Caco-2 (cell line): ENCODE measurements around the gene CD244. TPM values are rescaled to one million over a fixed set of nuclear protein-coding genes. Genes with fewer than 3 reads are reported as not detected.
A peak's percentile ranks its signal among the peaks of the same experiment; 100 is the strongest.

Experiments used
- BruUV-seq: library from RNA; stranded (reverse); fragments of 400-500 nt; replicated peaks from 2 replicates; lab custom pipeline; 2021; lab: Mats Ljungman, UMichigan
- CTCF ChIA-PET: fragments of 300-600 bp; sonication (Branson Sonifier 250); formaldehyde crosslinking; loops from one replicate; lab custom pipeline; 2022; ENCODE audit warnings: antibody characterized with exemption; lab: Charles Lee
- POLR2A ChIA-PET: fragments of 300-600 bp; sonication (Branson Sonifier 250); formaldehyde crosslinking; loops from one replicate; lab custom pipeline; 2022; ENCODE audit warnings: antibody characterized with exemption; lab: Charles Lee
- DNase-seq, 2 experiments: peaks; one replicate each; pipeline versions ENCODE4 v3.0.0 to v3.0.0-alpha.2; 2020 to 2022
- H3K27me3 ChIP-seq: replicated peaks from 2 replicates; pipeline ENCODE4 v1.6.0; 2011; ENCODE audit warnings: low read length; ENCODE audit not compliant: control insufficient read depth, insufficient read depth
- H3K36me3 ChIP-seq: 2 replicates; pipeline ENCODE4 v1.5.1; 2011; ENCODE audit warnings: low read length; ENCODE audit not compliant: control insufficient read depth, insufficient read depth
- H3K4me1 ChIP-seq: fragments of 250-450 bp; sonication (Bioruptor Pico); 2 replicates; pipeline ENCODE4 v1.5.1; 2020; ENCODE audit warnings: mild to moderate bottlenecking
- H3K4me3 ChIP-seq: 2 replicates; pipeline ENCODE4 v1.5.1; 2011; ENCODE audit warnings: low read depth, mild to moderate bottlenecking, control low read depth, low read length
- H3K9me3 ChIP-seq: fragments of 250-450 bp; sonication (Bioruptor Pico); 2 replicates; pipeline ENCODE4 v1.5.1; 2020; ENCODE audit warnings: mild to moderate bottlenecking, moderate library complexity
- H3K27ac Mint-ChIP-seq: one replicate; pipeline ENCODE4 v1.8.0; 2022; ENCODE audit warnings: mixed read lengths; ENCODE audit not compliant: unreplicated experiment
- H3K27me3 Mint-ChIP-seq: one replicate; pipeline ENCODE4 v1.8.0; 2022; ENCODE audit warnings: mixed read lengths; ENCODE audit not compliant: insufficient read depth, unreplicated experiment
- H3K36me3 Mint-ChIP-seq: one replicate; pipeline ENCODE4 v1.8.0; 2022; ENCODE audit warnings: mild to moderate bottlenecking, mixed read lengths; ENCODE audit not compliant: insufficient read depth, unreplicated experiment
- H3K4me1 Mint-ChIP-seq: one replicate; pipeline ENCODE4 v1.8.0; 2022; ENCODE audit warnings: low read depth, mixed read lengths; ENCODE audit not compliant: unreplicated experiment
- H3K4me3 Mint-ChIP-seq: one replicate; pipeline ENCODE4 v1.8.0; 2022; ENCODE audit warnings: mild to moderate bottlenecking, moderate library complexity, mixed read lengths; ENCODE audit not compliant: unreplicated experiment
- H3K9me3 Mint-ChIP-seq: one replicate; pipeline ENCODE4 v1.8.0; 2022; ENCODE audit warnings: mixed read lengths; ENCODE audit not compliant: unreplicated experiment
- CTCF ChIP-seq, 2 experiments: fragments of 200-600 bp in 1 of 2; IDR thresholded peaks; 1 replicate in 1 of 2; 2 replicates in 1 of 2; pipeline versions ENCODE4 v1.5.1 to v1.8.0; 2011 to 2022; ENCODE audit warnings: antibody characterized with exemption in 1 of 2, control low read depth in 1 of 2, inconsistent platforms in 1 of 2, low read depth in 1 of 2, low read length in 1 of 2, mild to moderate bottlenecking in 1 of 2, moderate library complexity in 1 of 2; ENCODE audit not compliant: insufficient read depth in 1 of 2, severe bottlenecking in 1 of 2, unreplicated experiment in 1 of 2
- intact Hi-C: fragments of 100-400 bp; cut with micrococcal nuclease; formaldehyde crosslinking; loops from one replicate; pipeline ENCODE4 v1.10.0; 2022; ENCODE audit not compliant: unreplicated experiment
- total RNA-seq: library from RNA; stranded (reverse); gene quantifications from 2 replicates; pipeline ENCODE4 v1.2.3, GENCODE V29; 2022

CD244 gene
- total RNA-seq, 1 experiment from 2014 or later: 0.11 TPM

- no peak for TF ChIP-seq CTCF (IDR thresholded peaks at IDR 0.05; ENCODE audit: insufficient read depth in 1 of 2, low read depth in 1 of 2, low read length in 1 of 2, severe bottlenecking in 1 of 2, unreplicated experiment in 1 of 2)
- Histone ChIP-seq H3K36me3 (no peaks in the 10 kb centered on the region; the same call in 1 of the 2 replicates), H3K27me3 (no peaks in the 10 kb centered on the region), H3K4me3 (no peak overlapping the region), H3K9me3 (peaks cover 43% of the 10 kb centered on the region), H3K4me1 (peaks cover 31% of the 10 kb centered on the region)
- Mint-ChIP-seq H3K27me3 (no peaks in the 10 kb centered on the region), H3K9me3 (peaks cover 11% of the 10 kb centered on the region), H3K36me3 (peaks cover 5% of the 10 kb centered on the region), H3K4me3 (no peak overlapping the region), H3K27ac (no peak overlapping the region), H3K4me1 (peaks cover 13% of the 10 kb centered on the region)
- intact Hi-C loops: no loop called here
- ChIA-PET CTCF (no interaction called here), POLR2A (no interaction called here)
- DNase-seq: no peak
- BruUV-seq: no TSS peak
Observed at GRCh38 chr1:160910170-160910750, 47.6 kb upstream of the CD244 start.

GRCh38 chr1:160907976-160908375 lies 45.3 kb upstream of the CD244 start:
- H3K27me3 ChIP-seq: no peaks in the 10 kb centered on the region
- POLR2A ChIA-PET: interaction anchor here (0.6 kb wide), 1 partner anchor 23 kb away, joined by 3 read pairs; the partner anchor contains the start of gene ITLN1
- H3K27me3 Mint-ChIP-seq: no peaks in the 10 kb centered on the region

GRCh38 chr1:160905617-160905989 lies 42.9 kb upstream of the CD244 start:
- no peaks in the 10 kb centered on the region for H3K36me3 Mint-ChIP-seq
- intact Hi-C loops: no loop called here
- BruUV-seq: no TSS peak
- H3K36me3 ChIP-seq: no peaks in the 10 kb centered on the region; the same call in 1 of the 2 replicates
- no peak for TF ChIP-seq CTCF (IDR thresholded peaks at IDR 0.05; ENCODE audit: insufficient read depth in 1 of 2, low read depth in 1 of 2, low read length in 1 of 2, severe bottlenecking in 1 of 2, unreplicated experiment in 1 of 2)
- CTCF ChIA-PET: no interaction called here
- POLR2A ChIA-PET: no interaction called here
- peak overlapping the region; percentile 45 for H3K27ac Mint-ChIP-seq
- H3K4me1 ChIP-seq: peaks cover 15% of the 10 kb centered on the region
- H3K4me3 Mint-ChIP-seq: no peak overlapping the region
- H3K9me3 Mint-ChIP-seq: peaks cover 17% of the 10 kb centered on the region
- H3K4me1 Mint-ChIP-seq: peaks cover 7% of the 10 kb centered on the region
- no peaks in the 10 kb centered on the region for H3K27me3 ChIP-seq
- H3K27me3 Mint-ChIP-seq: no peaks in the 10 kb centered on the region
- peaks cover 23% of the 10 kb centered on the region for H3K9me3 ChIP-seq
- no peak overlapping the region for H3K4me3 ChIP-seq
- DNase-seq: no peak

More at GRCh38 chr1:160907976-160908375, 45.3 kb upstream of the CD244 start:
- Mint-ChIP-seq H3K4me3 (no peak overlapping the region), H3K27ac (no peak overlapping the region), H3K36me3 (peaks cover 5% of the 10 kb centered on the region), H3K9me3 (peaks cover 17% of the 10 kb centered on the region), H3K4me1 (peaks cover 20% of the 10 kb centered on the region)
- no TSS peak for BruUV-seq
- intact Hi-C loops: no loop called here
- H3K9me3 ChIP-seq: peaks cover 44% of the 10 kb centered on the region
- TF ChIP-seq CTCF (IDR thresholded peaks at IDR 0.05; ENCODE audit: insufficient read depth in 1 of 2, low read depth in 1 of 2, low read length in 1 of 2, severe bottlenecking in 1 of 2, unreplicated experiment in 1 of 2): no peak
- CTCF ChIA-PET: interaction anchor here (0.5 to 0.6 kb wide), 2 partner anchors 647 to 1775 kb away, joined by 3 to 4 read pairs; no protein-coding TSS in a partner anchor
- no peak overlapping the region for H3K4me3 ChIP-seq
- H3K4me1 ChIP-seq: peaks cover 39% of the 10 kb centered on the region
- no peaks in the 10 kb centered on the region; the same call in 1 of the 2 replicates for H3K36me3 ChIP-seq
- DNase-seq: no peak
